Measurements from ENCODE around the gene SOX12. TPM values are rescaled to one million over a fixed set of nuclear protein-coding genes. Genes with fewer than 3 reads are reported as not detected.

Gene SOX12
- total and polyA plus RNA-seq, 8 donors: 2.9 to 8.8 (median 5.4) TPM

DNA sequence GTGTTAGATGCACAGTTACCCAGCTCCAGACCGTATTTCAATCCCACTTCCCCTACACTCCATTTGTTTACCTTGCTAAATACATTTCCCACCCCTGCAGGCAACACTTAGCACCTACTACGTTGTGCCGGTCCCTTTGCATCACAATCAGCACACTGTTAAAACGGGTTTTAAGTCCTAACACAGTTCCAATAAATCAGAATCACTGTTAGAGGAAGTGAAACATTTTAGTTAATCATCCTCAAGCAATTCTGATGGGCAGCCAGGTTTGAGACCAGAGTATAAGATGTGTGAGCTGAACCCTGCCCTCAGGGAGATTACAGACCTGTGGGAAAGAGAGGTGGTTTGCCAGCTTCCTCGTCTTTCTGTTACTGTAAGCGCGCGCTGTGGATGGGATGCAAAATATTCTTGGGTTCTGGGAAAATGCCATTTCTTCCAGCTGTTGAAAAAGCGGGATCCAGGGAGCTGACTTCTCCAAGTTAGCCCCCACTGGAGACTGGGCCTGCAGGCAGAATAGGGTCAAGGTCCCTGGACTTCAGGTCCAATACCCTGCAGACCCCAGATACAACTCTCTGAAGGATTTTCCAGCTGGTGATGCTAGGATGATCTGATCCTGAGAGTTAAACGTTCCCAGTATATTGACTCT is 24.9 kb upstream of the SOX12 start:
- Histone ChIP-seq H3K27me3 (no peaks in the 10 kb centered on the region), H3K4me1 (peaks cover 13 to 20% (median 16%) of the 10 kb centered on the region in 3 donors), H3K36me3 (no peaks in the 10 kb centered on the region), H3K4me3 (peak overlapping the region in 2 of 4 donors; percentile 80 to 95), H3K9me3 (no peaks in the 10 kb centered on the region), H3K27ac (no peak overlapping the region)
- 51 to 63% methylated on average over 10 of the region's 10 CpGs for WGBS, 2 donors
- DNase-seq (no peak), ATAC-seq (no peak), FAIRE-seq (no peak)
- TF ChIP-seq, protein P1, sequence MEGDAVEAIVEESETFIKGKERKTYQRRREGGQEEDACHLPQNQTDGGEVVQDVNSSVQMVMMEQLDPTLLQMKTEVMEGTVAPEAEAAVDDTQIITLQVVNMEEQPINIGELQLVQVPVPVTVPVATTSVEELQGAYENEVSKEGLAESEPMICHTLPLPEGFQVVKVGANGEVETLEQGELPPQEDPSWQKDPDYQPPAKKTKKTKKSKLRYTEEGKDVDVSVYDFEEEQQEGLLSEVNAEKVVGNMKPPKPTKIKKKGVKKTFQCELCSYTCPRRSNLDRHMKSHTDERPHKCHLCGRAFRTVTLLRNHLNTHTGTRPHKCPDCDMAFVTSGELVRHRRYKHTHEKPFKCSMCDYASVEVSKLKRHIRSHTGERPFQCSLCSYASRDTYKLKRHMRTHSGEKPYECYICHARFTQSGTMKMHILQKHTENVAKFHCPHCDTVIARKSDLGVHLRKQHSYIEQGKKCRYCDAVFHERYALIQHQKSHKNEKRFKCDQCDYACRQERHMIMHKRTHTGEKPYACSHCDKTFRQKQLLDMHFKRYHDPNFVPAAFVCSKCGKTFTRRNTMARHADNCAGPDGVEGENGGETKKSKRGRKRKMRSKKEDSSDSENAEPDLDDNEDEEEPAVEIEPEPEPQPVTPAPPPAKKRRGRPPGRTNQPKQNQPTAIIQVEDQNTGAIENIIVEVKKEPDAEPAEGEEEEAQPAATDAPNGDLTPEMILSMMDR (IDR thresholded peaks at IDR 0.05): no peak
- intact Hi-C loops (cut with DNase I): no loop called here

DNA sequence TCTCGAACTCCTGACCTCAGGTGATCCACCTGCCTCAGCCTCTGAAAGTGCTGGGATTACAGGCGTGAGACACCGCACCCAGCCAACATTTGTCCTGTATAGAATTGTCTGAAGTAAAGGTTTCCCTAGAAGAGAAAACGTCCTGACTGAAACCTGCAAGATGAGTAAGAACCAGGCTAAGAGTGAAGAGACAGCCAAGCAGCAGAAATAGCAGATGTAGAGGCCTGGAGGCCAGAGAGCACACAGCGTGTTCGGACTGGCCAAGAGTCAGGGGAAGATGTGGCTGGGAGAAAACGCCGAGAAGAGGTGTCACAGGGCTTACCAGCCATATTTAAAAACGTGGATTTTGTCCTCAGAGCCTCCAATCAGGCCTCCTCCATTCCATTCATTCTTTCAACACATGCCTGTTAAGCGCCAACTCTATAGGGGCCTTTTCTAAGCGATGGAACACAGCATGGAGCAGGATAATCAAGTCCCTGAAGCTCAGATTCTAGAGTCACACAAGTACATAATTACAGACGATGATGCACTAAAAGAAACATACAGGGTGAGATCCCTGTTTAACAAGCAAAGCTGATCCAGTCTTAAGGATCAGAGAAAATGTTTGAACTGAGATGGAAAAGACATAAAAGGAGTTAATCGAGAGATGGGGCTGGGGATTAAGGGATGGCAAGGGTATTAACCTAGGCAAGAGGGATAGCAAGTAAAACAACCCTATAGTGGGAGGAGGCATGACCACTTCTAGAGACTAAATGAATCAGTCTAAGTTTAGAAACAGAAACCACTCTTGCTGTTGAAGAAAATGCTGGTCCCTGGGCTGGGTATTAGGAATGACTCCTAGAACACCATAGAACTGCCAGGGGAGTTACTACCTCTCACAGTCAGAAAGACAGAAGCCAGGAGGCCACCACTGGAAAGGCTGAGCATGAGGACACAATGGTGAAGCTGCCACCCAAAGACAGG is 23.2 kb upstream of the SOX12 start:
- intact Hi-C loops (cut with DNase I): no loop called here
- Histone ChIP-seq H3K4me1 (peaks cover 10 to 16% (median 13%) of the 10 kb centered on the region in 3 donors), H3K4me3 (no peak overlapping the region), H3K27me3 (no peaks in the 10 kb centered on the region), H3K9me3 (no peaks in the 10 kb centered on the region), H3K36me3 (no peaks in the 10 kb centered on the region), H3K27ac (no peak overlapping the region)
- FAIRE-seq: no peak
- TF ChIP-seq, protein P1 (IDR thresholded peaks at IDR 0.05): no peak
- ATAC-seq: no peak
- DNase-seq: no peak
- 84% methylated on average over 13 of the region's 13 CpGs for WGBS, 2 donors

DNA sequence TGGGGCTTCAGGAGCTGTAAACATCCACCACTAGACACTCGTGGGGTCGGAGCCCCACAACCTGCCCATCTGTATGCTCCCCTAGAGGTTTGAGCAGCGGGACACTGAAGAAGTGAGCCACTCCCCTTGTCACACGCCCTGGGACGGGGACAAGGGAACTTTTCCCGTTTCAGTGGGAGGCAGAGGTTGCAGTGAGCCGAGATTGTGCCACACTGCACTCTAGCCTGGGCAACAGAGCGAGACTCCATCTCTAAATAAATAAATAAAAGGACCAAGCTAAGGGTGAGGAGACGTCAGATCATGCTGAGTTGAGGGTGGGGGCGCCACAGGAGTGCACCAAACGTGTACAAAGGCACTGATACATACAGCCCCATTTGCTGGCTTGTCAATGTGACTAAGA is 19.6 kb upstream of the SOX12 start:
- peaks cover under 1 to 2% (median 1%) of the 10 kb centered on the region in 3 donors for H3K4me1 ChIP-seq
- DNase-seq (no peak), ATAC-seq (no peak), FAIRE-seq (no peak)
- WGBS, 2 donors: 59 to 73% methylated on average over 11 of the region's 11 CpGs
- intact Hi-C loops (cut with DNase I): no loop called here
- H3K9me3 ChIP-seq: no peaks in the 10 kb centered on the region
- H3K27ac ChIP-seq: no peak overlapping the region
- H3K4me3 ChIP-seq: no peak overlapping the region
- H3K36me3 ChIP-seq: no peaks in the 10 kb centered on the region
- no peaks in the 10 kb centered on the region for H3K27me3 ChIP-seq
- TF ChIP-seq, protein P1 (IDR thresholded peaks at IDR 0.05): no peak

DNA sequence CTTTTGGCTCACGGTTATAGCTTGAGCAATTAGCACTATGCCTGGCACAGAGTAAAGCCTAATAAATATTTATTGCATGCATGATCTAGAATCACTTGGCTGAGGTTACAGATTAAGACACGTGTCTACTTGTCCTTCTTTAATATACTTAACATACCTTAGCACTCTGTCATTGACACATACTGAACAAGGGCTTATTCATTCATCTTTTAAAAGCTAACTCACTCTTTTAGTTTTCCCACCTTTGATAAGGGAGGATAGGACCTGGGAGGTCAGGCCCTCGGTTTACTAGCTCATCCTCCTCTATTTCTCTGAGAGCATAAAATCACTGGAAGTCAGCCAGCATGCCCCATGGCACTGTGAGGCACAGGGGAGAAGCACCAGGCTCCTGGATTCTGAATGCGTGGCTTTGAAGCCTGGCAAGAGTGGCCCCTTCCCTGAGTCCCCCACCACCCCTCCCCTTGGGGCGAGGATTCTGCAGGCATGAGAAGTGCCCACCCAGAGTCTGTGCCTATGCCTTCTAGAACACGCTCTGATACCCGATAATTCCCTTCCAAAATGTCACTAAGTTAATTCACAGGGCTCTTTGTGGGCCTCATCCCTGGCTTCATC is 16.8 kb upstream of the SOX12 start:
- TF ChIP-seq, protein P1 (IDR thresholded peaks at IDR 0.05): no peak
- intact Hi-C loops (cut with DNase I): no loop called here

More for the DNA sequence above, 16.8 kb upstream of the SOX12 start:
- Histone ChIP-seq H3K27ac (no peak overlapping the region), H3K4me1 (peaks cover 0 to 3% (median 0%) of the 10 kb centered on the region in 3 donors), H3K4me3 (no peak overlapping the region), H3K36me3 (no peaks in the 10 kb centered on the region), H3K27me3 (no peaks in the 10 kb centered on the region), H3K9me3 (no peaks in the 10 kb centered on the region)
- no peak for DNase-seq
- FAIRE-seq: no peak
- 58 to 63% methylated on average over 7 of the region's 7 CpGs for WGBS, 2 donors
- no peak for ATAC-seq

Measured in pancreas (tissue), 10 donors.